ENCODE data around the gene GFRA1. TPM values are rescaled to one million over a fixed set of nuclear protein-coding genes. Genes with fewer than 3 reads are reported as not detected.

GFRA1 gene
- total RNA-seq, 4 donors from 2014 or later = 6.2 to 44.5 (median 13.4) TPM

DNA sequence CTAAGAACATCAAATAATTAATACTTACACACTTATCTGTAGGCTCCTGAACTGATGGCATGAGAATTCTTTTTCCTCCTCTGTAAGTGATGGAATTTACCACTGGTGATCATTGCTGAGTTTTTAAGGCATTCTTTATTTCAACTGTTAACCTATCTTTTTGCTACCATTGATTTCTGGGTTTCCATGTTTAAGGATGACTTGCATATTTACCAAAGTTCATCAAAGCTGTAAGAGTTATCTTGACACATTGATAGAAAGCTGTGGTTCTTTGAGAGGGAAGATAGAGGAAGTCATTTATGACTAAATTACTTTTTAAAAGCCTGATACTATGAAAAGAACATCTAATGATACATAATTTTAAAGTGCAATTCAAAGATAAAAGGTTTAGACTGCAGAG lies 19.5 kb upstream of the GFRA1 start:
- intact Hi-C loops (cut with DNase I; ENCODE audit: low total_unique reads) = no loop called here
- H3K4me3 ChIP-seq (ENCODE audit: low read depth, poor library complexity, severe bottlenecking) = no peak overlapping the region
- no peak for DNase-seq (ENCODE audit: low spot score in 2 of 2)
- TF ChIP-seq, protein P1, sequence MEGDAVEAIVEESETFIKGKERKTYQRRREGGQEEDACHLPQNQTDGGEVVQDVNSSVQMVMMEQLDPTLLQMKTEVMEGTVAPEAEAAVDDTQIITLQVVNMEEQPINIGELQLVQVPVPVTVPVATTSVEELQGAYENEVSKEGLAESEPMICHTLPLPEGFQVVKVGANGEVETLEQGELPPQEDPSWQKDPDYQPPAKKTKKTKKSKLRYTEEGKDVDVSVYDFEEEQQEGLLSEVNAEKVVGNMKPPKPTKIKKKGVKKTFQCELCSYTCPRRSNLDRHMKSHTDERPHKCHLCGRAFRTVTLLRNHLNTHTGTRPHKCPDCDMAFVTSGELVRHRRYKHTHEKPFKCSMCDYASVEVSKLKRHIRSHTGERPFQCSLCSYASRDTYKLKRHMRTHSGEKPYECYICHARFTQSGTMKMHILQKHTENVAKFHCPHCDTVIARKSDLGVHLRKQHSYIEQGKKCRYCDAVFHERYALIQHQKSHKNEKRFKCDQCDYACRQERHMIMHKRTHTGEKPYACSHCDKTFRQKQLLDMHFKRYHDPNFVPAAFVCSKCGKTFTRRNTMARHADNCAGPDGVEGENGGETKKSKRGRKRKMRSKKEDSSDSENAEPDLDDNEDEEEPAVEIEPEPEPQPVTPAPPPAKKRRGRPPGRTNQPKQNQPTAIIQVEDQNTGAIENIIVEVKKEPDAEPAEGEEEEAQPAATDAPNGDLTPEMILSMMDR (IDR thresholded peaks at IDR 0.05) = no peak
- no peak for TF ChIP-seq POLR2A (IDR thresholded peaks at IDR 0.05)

DNA sequence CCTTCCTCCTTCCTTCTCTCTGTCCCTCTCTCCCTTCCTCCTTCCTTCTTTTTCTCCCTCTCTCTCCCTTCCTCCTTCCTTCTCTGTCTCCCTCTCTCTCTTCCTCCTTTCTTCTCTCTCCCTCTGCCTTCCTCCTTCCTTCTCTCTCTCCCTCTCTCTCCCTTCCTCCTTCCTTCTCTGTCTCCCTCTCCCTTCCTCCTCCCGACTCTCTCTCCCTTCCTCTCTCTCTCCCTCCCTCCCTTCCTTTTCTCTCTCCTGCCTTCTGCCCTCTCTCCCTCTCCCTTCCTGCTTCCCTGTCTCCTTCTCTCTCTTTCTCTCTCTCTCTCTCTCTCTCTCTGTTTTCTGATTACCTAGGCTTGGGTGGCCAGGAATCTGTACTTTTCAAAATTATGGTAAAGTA lies 16.6 kb upstream of the GFRA1 start:
- TF ChIP-seq, protein P1 (IDR thresholded peaks at IDR 0.05) = no peak
- no peak for TF ChIP-seq POLR2A (IDR thresholded peaks at IDR 0.05)
- DNase-seq (ENCODE audit: low spot score in 2 of 2) = no peak
- H3K4me3 ChIP-seq (ENCODE audit: low read depth, poor library complexity, severe bottlenecking) = no peak overlapping the region
- intact Hi-C loops (cut with DNase I; ENCODE audit: low total_unique reads) = loop anchor here (5.0 kb wide), 1 partner anchor 492 kb away; no protein-coding TSS in a partner anchor
- WGBS, 2 donors = 33% methylated on average over 1 of the region's 1 CpG

DNA sequence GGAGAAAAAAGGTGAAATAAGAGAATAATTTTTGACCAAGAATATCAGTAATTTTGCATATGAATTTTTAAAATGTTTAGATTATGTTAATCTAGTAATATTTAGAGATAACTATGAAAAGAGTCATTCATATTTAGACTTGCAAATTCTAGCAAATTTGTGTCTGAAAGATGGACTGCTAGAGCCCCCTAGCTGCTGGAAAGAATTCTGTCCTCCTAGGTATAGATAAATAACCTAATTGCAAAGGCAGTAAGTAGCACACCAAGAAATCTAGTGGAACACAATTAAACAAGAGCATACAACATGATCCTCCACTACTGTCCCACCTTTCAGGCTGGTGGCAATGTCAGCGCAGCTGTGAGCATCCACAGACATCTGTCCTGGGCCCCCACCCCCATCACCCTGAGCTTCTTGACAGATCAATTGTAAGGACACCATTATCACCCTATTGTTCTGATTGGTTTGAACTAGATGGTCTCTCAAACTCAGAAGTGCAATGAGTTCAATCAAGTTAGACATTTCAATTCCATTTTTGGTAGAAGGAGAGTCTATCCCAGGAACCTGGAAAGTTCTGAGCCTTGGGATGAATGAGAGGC lies 15.0 kb upstream of the GFRA1 start:
- WGBS, 2 donors = 11 to 57% methylated on average over 1 of the region's 1 CpG
- intact Hi-C loops (cut with DNase I; ENCODE audit: low total_unique reads) = loop anchor here (5.0 kb wide), 1 partner anchor 491 kb away; no protein-coding TSS in a partner anchor
- no peak overlapping the region for H3K4me3 ChIP-seq (ENCODE audit: low read depth, poor library complexity, severe bottlenecking)
- no peak for DNase-seq (ENCODE audit: low spot score in 2 of 2)
- TF ChIP-seq, protein P1 (IDR thresholded peaks at IDR 0.05) = no peak
- no peak for TF ChIP-seq POLR2A (IDR thresholded peaks at IDR 0.05)

DNA sequence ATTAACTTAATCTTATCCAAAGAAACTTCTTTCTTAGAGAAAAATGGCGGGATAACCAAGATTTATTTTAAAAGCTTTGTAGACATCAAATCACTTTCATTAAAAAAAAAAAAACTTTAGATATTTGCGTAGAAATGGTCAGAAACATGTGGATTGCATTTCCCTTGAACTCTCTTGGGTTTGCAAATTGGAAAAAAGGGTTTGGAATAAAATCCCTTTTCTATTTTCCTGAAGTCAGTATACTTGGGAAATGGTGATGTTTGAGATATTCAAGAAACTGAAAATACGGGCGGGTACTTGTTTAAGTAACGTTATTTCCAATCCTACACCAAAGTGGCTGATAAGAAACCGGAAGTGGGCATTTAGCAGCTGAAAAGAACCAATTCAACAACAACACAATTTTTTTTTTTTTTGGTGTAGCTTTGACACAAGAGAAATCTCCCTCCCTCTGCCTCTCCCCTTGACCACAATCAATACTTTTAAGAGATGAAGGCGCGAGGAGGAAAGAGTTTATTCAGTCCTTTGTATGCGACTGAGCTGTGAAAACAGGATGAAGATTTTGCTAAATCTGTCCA lies 13.7 kb upstream of the GFRA1 start:
- intact Hi-C loops (cut with DNase I; ENCODE audit: low total_unique reads) = loop anchor here (5.0 kb wide), 1 partner anchor 489 kb away; no protein-coding TSS in a partner anchor
- WGBS, 2 donors = 76 to 80% methylated on average over 9 of the region's 9 CpGs
- DNase-seq (ENCODE audit: low spot score in 2 of 2) = no peak
- TF ChIP-seq POLR2A (IDR thresholded peaks at IDR 0.05) = no peak
- TF ChIP-seq, protein P1 (IDR thresholded peaks at IDR 0.05) = no peak
- no peak overlapping the region for H3K4me3 ChIP-seq (ENCODE audit: low read depth, poor library complexity, severe bottlenecking)

DNA sequence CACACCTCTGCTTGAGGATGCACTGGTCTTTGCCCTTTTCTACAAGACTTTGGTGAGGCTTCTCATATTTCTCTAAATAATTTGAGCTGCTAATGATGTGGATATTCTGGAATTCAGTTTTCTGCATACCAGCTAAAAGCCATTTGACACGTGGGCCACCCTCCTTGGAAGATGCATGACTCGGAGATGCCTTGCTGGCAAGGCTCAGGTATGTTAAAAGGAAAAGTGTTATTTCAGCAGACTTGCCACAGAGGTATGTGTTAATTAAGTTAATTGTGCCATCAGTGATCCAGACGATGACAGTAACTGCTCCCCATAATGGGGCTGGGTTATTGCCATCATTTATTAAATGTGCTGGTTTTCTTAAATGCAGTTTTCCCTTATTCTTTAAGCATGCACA lies 8.8 kb upstream of the GFRA1 start:
- H3K4me3 ChIP-seq (ENCODE audit: low read depth, poor library complexity, severe bottlenecking) = no peak overlapping the region
- DNase-seq (ENCODE audit: low spot score in 2 of 2) = no peak
- intact Hi-C loops (cut with DNase I; ENCODE audit: low total_unique reads) = no loop called here
- 51 to 61% methylated on average over 3 of the region's 3 CpGs for WGBS, 2 donors
- TF ChIP-seq, protein P1 (IDR thresholded peaks at IDR 0.05) = no peak
- no peak for TF ChIP-seq POLR2A (IDR thresholded peaks at IDR 0.05)

Measured in lower leg skin (tissue), 4 donors.